Fibroblast of skin of left quadriceps (primary cell): ENCODE data around the gene DZIP1.
A peak's percentile ranks its signal among the peaks of the same experiment; 100 is the strongest.

Source experiments
- DNase-seq, 2 experiments: peaks; one replicate each; pipeline ENCODE4 v3.0.0-alpha.2; 2013; ENCODE audit warnings: low read depth in 2 of 2

DZIP1 gene

DNA sequence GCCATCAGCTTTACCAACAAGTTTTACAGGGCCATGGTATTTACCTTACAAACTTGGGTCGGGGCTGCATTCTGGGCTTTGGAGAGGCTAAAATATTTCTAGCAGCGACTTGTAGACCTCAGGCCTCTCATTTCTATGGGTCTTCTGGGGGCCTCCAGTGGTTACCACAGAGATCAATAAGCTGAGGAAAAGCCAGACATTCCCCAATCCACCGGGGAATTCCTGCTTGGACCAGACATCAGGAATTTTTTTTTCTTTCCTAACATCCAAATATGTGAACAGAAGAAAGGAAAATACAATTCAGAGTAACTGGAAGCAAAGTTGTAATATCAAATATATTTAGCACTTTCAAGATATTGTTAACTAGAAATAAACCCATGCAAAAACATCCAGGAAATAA is 1.5 kb downstream of the DZIP1 start:
- no peak for DNase-seq

DNA sequence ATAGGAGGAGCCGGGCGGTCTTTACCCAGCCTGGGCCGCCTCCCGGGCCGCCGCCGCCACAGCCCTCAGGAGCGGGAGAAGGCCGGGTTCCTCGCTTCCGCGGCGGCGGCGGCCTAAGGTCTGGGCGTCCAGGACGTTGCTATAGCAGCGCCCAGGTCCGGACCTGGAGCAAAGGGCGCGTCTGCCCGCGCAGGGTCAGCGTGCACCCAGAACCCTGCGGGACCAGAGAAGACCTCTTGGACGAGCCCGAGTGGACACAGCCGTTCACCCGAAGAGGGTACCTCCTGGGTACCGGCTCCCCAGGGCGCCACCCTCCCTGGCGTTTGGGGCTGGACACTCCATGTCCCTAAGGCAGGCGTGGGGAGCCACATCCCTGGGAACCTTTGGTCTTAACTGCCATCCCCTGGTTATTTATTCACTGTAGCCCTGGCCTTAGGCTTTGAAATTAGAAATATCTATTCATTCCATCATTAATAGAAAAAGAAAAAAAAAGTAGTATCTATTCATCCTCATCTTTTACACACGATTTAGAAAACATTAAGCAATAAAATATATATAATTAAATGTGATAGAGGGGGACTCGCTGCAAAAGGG is 2.4 kb downstream of the DZIP1 start:
- DNase-seq = no peak

DNA sequence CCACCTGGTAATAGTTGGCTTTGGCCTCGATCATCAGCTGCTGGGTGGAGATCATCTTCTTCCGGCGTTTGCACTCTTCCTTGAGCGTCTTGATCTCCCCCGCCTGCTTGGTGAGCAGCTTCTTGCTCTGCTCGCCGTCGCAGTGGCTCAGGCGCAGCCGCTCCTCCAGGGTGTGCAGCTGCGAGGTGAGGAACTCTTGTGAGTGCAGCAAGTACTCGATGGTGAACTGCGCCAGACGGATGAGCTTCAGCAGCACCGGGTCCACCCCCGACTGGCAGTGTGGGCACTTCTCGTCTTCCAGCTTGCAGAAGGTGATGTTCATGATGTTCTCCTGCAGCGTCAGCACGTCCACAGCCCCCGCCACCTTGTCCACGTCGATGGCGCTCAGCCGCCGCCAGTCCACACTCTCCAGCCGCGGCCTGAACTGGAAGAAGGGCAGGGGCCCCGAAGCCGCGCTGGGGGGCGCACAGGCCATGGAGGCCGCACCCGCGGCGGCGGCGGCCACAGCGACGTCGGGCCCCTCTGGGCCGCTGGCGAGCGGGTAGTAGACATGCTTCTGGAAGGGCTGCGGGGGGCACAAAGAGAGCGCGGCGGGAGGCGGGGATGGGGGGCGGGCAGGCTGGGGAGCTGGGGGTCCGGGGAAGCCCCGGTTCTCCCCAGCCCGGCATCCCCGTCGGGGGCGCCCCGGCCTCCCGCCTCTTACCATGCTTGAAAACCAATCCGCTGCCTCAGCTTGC is 3.0 kb downstream of the DZIP1 start:
- DNase-seq = no peak

DNA sequence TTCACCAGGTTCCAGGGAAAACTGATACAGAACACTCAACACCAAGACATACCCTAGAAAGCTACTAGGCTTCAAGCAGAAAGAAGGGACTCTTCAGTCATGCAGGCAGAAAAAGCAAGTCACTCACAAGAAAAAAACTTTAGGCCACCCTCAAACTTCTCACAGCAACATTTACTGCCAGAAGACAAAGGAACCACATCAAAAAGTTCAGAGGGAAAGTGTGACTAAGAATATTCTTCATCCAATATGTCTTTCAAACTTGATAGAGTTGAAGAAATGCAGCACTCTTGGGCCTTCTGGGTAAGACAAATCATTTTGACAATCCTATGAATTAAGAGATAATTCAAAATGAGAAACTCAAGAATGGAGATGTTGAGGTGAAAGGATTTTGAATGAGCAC is 7.7 kb downstream of the DZIP1 start:
- no peak for DNase-seq

DNA sequence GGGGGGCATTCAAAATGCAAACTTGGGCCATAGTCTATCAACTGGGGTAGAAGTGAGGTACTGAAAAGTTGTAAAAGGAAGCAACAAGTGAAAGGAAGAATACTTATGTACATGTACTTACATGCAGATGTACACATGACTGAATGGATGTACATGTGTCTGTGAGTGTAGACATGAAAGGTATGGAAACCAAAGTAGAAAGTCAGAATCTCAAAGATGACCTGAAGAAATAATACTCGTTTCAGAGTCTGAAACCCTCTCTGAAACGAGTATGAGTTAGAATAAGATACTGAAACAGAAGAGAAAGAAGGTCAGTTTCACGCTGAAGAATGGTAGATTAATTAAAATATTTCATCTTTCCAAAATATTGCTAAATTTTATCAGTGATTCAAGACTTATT is 13.9 kb downstream of the DZIP1 start:
- no peak for DNase-seq

DNA sequence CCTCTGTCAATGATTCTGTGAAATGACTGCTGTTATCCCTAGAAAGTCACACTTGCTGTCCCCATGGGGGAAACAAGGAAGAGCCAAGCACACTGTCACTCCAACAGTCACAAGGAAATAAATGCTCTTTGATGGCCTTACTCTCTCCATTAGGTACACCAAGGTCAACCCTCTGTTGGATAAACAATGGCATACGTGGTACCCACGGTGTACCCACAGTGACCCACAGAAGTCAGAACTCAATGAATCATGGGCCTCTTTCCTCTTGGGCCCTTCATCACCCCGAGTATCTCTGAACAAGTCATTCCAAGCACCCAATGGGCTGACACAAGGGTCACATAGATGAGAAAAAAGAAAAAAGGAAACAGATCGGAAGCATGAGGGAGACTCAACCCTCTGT is 15.4 kb downstream of the DZIP1 start:
- DNase-seq = no peak

DNA sequence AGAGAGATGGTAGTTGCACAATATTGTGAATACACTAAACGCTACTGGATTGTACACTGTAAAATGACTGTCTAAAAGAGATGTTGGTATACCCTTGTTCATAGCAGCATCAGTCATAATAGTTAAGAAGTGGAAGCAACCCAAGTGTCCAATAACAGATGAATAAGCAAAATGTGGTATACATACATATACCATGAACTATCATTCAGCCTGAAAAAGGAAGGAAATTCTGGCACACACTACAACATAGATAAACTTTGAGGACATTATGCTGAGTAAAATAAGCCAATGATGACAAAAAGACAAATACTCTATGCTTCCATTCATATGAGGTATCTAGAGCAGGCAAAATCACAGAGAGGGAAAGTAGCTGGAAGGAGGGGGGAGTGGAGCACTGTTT is 16.0 kb downstream of the DZIP1 start:
- DNase-seq = no peak

DNA sequence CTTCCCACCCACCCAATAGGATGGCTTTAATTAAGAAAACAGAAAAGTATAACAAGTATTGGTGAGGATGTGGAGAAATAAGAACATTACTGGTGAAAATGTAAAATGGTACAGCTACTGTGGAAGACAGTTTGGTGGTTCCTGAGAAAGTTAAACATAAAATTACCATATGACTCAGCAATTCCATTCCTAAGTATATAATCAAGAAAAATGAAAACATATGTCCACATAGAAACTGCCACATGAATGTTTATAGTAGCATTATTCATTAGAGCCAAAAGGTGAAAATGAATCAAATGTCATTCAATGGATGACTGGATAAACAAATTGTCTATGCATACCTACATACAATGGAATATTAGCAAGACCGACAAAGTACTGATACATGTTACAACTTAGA is 16.9 kb downstream of the DZIP1 start:
- DNase-seq = peak; percentile 60 to 67

DNA sequence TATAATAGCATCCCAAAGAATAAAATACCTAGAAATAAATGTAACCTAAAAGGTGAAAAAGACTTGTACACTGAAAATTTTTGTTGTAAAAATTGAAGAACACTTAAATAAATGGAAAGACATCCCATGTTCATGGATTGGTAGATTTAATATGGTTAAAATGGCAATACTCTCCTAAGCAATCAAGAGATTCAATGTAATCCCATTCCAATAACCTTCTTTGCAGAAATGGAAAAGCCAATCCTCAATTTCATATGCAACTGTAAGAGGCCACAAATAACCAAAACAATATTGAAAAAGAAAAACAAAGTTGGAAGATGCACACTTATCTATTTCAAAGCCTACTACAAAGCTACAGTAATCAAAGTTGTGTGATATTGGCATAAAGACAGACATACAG is 17.7 kb downstream of the DZIP1 start:
- DNase-seq = no peak

DNA sequence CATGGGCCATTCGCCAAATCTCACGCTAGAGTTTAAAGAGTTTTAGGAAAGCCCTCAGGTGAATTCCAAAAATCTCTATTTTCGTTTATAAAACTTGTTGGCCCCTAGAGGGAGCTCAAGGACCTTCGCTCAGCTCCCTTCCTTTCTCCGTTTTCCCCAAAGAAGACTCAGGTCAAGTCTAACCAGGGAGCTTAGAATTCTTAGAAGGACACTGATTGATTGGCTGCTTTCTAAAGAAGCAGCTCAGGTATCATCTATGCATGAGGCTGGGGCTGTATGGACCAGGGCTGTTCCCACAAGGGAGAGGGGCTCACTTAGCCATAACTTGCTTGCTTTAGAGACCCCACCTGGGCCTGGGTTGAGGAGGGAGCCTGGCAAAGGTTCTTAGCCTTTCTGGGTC is 20.5 kb downstream of the DZIP1 start:
- DNase-seq = no peak

DNA sequence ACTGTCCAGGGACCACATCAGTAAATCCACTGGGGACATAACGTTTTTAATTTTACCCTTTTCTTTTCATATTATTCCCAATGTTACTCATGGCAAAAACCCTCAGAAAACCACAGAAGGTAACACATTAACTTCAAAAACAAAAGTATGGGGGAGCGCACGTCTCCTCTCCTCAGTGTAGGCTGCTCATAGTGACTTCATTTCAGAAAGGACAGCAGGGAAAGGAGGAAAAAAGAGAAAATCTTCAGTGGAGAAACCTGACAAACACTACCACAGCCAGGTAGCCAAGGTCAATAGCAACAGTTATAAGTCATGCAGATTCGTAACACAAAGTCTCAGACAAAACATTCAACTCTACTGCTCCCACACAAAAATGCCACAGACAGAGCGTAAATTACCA is 21.4 kb downstream of the DZIP1 start:
- DNase-seq = no peak

DNA sequence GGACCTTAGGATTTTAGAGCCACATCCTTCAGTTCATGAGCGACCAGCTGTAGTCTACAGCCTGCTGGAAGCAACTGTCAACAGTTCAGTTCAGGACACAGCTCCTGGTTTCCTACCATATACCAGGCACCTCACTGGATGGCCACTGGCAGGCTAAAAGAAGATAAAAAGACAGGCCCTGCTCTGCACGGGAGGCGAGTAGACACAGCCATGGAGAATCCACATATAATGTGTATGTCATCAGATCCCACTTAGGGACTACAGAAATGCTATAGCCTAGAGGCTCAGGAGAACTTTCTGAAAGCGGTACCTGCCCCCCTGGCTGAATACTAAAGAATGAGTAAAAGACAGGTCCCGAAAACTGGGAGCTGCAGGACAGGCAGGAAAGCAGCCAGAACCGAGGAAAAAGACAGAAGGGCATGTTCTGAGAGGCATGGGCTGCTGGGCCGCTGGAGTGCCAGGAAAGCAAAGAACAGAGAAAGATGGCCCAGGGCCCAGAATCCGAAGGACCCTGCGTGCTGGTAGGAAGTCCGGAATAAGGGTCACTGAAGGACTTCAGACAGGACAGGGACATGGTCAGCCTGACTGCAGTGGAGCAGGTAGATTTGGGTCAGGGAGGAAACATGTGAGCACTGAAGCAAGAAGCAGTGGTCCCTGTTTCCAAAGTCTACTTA is 23.5 kb downstream of the DZIP1 start:
- no peak for DNase-seq

DNA sequence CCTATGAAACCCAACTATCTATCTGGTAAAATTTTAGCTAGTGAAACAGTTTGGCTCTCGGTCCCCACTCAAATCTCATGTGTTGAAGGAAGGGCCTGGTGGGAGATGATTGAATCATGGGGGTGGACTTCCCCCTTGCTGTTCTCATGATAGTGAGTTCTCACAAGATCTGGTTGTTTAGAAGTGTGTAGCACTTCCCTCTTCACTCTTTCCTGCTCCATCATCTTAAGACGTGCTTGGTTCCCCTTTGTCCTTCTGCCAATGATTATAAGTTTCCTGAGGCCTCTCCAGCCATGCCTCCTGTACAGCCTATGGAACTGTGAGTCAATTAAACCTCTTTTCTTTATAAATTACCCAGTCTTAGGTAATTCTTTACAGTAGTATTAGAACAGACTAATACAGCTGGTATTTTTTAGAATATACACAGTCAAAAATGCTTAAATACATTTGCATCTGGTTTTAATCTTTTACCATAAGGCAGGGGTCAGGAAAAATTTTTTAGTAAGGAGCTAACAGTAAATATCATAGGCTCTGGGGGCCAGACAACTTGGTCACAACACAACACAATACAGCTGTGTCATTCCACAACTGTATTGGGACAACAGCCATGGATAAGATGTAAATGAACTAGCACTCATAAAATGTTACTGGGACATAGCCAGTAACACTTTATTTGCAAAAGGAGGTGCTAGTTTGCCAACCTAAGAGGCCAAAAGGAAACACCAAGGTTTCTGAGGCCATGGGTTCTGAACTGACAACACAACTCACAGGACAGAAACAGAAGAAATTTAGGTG is 24.3 kb downstream of the DZIP1 start:
- DNase-seq = no peak

DNA sequence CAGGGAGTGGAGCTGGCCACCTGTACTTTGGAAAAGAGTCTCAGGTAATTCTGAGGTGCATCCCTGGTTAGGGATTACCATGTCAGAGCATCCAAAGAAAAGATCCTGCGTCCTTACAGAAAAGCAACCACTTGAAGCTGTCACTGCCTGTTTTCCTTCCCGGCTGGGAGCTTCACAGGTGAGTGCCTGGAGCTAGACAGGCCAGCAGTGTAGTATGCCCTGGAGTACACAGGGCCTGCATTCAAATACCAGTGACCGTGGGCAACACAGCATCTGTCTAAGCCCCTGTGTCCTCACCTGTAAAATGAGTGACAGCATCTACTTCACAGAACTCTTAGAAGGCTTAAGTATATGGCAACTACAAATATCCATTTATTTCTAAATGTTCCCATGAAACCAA is 29.0 kb downstream of the DZIP1 start:
- no peak for DNase-seq

DNA sequence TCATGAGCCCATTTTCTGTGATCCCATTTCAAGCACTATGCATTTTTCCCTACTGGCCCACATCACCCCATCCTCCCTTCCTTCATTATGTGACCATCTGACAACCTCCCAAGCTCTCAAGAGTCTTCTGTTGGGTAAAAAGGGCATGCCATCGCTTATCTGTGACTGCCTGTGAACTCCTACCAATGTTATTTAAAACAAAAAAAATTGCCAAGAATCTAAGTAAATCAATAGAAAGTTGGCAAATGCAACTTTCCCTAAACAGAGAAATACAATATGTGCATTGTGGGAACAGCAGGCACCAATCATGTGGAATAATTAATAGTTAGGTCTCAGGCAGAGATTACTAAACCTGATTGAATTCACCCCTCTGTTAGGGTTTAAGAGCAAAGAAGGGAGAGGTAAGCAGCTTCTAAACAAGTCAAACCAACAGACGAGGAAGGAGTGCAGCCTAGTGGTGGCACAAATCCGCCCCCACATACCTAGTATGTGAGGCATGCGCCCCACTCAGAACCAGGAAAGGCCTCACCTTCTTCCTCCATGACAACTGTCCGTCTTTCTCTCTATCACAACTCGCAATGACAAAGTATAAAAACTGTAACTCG is 29.8 kb downstream of the DZIP1 start:
- DNase-seq = no peak

DNA sequence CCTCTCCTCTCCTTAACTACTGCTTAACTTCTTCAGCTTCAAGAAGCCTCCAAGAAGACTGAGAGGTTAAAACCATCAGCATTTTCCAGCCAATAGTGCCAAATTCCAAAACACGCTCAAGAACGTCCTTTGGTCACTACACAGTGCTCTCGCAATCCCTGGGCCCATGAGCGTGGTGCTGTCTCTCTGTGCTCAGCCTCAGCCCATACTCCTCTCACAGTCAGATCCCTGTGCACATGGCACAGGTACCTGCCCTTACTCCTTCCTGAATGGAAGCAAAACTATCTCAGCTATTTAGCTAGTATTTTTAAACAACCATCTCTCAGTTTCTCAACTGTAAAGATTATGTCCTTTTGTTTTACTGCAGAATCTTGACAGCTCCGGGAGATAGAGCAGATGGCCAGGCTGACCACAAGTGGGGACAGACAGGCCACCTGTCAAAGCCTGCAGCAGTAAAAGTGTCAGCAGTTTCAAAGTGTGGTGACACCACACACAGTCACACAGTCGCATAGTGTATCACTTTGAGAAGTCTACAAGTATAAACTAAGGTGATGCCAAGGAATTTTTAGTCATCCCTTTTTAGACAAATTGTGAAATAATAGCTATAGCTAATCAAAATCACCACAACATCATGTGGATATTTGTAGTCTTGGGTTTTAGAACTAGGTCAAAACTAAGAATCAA is 35.7 kb downstream of the DZIP1 start:
- no peak for DNase-seq

DNA sequence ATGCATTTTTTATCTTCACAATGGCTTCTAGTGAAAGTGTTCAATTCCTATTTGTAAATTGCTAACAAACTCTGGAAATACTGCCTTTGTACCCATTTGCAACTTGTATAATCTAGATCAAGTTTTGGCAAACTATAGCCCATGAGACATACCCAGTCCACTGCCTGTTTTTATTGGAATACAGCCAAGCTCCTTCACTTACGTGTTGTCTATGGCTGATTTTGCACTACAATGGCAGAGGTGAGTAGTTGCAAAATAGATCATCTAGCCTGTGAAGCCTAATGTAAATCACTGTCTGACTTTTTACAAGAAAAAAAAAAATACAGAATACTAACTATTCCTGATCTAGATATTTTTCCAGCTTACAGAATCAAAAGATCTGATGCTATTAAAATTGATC is 37.1 kb downstream of the DZIP1 start:
- DNase-seq = no peak

DNA sequence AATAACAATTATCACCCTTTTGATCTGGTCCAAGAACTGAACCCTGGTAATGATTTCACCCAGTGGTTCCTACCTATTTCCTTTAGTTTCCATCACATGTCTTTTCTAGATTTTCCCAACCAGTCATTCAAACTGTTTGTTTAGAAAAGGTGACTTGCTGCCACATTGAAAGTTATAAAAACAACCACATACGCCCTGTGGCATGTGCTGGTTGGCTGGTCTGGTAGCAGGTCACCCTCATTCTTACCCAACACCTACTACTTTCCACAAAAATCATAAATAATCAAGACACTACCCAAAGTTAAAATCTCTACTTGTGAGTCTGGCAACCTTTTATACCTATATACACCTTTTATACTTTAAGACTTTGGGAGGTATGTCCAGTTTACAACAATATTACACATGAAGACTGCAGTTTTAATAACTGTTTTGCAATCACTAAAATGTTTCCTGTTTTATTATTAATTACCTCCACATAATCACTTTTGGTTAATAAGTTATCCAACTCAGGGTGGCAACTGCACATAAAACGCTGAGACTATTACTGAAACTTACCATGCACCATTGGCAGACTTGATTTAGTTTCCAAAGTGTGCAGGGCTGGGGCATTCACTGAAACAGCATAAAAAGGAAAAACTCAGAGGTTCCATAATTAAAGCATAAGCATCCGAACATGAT is 38.9 kb downstream of the DZIP1 start:
- DNase-seq = no peak

DNA sequence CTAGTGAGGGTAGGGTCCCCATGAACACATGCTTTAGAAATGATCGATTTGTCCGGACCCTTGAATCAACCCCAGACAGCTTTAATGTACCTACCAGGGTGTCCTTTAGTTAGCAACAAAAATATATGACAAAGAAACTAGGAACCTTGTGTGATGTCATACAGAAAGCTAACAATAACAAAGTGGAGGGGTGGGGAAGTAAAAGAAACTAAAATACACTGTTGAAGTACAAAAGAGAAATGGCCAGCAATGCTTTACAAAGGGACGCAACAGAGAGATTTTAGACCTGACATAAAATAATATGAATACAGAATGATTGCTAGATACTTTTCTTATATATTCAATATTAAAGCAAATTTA is 40.0 kb downstream of the DZIP1 start:
- no peak for DNase-seq

DNA sequence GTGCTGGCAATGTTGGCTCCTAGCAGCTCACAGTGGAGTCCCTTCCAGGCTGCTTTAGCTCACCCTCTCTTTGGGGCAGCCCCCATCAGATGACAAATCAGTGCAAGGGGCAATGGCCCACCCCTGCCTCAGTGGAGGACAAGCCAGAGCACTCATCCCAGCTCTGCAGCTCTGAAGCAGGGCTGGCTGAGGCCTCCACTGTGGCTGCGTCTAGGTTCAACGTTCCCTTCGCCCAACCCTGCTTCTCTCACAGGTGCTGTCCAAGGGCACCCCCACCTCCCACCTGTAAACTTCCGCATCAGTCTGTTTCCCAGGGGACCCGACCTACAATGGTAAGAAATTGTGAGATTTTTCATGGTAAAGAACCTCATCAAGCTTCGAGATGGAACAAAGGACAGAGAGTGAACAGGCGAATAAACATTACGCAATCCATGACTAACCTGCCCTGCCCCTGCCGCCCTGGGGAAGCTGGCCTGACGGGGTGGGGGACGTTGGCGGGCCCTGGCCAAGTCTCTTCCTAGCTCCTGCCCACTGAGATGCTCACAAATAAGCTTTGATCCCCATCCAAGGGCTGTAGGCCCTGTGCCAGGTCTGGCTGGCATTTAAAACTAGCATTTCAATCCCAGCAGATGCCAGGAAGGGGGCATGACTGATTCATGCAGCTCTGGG is 40.5 kb downstream of the DZIP1 start:
- DNase-seq = no peak

DNA sequence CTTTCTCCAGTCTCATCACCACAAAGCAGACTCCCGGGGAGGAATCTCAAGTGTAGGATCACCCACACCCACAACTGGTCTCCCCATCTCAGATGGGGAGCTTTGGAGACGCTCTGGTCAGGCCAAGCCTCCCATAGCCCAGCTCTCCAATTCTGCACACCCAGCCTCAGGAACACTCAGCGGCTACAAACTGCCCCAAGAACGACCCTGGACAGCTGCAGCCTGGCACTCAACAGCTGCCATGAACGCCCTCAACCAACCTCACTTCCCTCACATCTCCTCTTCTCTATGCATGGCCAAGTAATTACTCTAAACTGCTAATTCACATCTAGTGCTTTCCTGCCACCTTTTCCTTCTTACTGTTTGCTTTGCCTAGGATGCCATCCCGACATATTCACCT is 42.6 kb downstream of the DZIP1 start:
- DNase-seq = no peak
